Endothelial cell of hepatic sinusoid (primary cell): ENCODE data around the gene EYS.
"Not testable (repeated sequence)": the region's sequence is repeated elsewhere in the genome, so short reads cannot be mapped to it uniquely, and the experiment has no call there.

Experiments
- in situ Hi-C: cut with HindIII; loops from 2 replicates; pipeline ENCODE4 v1.10.0; 2017; ENCODE audit warnings: low sequenced_read_pairs

The EYS gene

DNA sequence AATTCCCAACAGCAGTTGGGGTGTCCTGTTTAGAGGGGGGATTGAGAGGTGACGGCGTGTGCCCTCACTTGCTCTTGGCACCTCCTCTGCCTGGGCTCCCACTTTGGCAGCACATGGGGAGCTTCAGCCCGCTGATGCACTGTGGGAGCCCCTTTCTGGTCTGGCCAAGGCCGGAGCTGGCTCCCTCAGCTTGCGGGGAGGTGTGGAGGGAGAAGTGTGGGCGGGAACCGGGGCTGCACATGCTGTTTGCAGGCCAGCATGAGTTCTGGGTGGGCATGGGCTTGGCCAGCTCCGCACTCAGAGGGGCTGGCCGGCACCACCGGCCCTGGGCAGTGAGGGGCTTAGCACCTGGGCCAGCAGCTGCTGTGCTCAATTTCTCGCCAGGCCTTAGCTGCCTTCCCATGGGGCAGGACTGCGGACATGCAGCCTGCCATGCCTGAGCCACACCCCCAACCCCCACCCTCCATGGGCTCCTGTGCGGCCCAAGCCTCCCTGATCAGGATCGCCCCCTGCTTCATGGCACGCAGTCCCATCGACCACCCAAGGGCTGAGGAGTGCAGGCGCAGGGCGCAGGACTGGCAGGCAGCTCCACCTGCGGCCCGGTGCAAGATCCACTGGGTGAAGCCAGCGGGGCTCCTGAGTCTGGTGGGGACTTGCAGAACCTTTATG, 1675.9 kb downstream of the EYS start:
- in situ Hi-C loops, result not testable (repeated sequence)

DNA sequence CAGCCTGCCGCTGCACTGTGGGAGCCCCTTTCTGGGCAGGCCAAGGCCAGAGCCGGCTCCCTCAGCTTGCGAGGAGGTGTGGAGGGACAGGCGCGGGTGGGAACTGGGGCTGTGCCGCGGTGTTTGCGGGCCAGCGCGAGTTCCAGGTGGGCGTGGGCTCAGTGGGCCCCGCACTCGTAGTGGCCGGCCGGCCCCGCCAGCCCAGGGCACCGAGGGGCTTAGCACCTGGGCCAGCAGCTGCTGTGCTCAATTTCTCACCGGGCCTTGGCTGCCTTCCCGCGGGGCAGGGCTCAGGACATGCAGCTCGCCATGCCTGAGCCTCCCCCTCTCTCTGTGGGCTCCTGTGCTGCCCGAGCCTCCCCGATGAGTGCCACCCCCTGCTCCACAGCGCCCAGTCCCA, 1683.3 kb downstream of the EYS start:
- in situ Hi-C loops, result no loop called here

DNA sequence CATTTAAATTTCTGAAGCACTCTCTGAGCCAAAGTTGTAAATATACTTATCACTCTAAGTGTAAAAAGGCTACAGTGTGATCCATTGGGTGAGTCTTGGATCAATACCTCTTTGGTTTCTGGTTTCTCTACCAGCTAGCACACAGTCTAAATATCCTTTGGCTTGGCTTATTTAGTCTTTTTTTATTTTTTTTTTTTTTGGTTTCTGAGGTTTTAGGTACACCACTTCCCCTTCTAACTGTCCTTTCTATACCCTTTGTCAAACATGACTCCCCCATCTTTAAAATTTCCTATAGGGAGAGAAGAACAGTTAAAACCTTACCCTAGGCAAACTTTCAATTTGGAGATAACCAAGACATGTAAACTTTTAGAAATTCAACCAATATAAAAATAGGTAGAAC, 1692.4 kb downstream of the EYS start:
- in situ Hi-C loops, result no loop called here

DNA sequence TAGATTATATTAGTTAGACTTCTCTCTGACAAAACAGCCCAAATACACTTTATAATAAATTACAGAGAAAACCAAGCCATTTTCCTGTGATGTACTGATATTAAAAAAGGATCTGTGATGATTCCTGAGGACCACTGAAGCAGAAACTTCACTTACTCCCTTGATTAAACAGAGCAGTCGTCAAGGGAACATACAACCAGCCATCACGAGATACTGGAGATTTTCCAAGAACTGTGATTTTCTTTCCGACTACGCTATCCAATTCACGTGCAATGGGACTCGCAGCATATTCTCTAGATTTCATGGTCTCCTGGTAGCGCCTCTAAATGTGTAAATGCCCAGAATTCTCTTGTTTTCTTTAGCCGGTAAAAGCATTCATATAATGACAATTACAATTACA, 1694.0 kb downstream of the EYS start:
- in situ Hi-C loops, result no loop called here

DNA sequence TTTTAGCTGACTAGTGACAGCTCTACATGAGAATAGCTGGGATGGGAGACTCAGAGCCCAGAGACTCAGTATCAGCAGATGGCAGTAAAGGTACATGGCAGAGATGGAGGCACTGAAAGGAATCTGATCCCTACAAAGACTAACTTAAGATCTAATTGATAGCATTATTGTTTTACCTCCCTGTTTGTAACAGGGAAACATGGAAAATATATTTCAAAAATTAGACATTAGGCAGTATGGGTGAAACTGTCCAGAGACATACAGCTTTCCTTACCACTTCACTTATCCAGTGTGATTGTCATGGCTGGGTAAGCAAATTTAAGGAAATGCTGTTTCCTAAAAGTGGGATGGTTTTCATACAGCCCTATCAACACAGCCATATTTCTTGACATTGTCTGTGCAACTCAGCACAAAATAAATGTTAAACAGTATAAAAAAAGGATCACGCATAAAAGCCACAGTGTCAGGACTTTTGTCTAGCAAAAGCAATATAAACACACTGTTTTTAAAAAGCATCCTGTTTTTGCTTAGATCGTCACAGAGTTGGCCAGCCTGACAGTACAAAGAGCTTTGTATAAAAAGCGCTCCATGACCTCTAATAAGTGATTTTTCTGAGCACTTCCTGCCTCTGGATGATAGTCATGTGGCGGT, 1694.5 kb downstream of the EYS start:
- in situ Hi-C loops, result no loop called here

DNA sequence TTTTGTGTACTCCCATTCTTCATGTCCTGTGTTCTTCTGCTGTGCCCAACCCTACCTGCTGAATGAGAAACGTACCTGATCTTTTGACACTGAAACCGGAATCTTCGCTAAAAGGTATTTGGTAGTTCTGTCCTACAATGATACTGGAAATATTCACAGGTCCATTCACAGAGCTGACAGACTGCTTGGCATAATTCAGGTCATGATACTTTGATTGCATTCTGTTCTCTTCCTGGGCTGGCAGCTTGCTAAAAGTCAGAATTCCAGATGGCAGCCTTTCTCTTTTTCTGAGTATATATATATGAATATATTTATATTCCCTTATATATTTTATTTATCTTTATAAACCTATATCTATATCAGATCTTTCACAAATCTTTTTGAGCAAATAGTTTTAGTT, 1696.4 kb downstream of the EYS start:
- in situ Hi-C loops, result no loop called here

DNA sequence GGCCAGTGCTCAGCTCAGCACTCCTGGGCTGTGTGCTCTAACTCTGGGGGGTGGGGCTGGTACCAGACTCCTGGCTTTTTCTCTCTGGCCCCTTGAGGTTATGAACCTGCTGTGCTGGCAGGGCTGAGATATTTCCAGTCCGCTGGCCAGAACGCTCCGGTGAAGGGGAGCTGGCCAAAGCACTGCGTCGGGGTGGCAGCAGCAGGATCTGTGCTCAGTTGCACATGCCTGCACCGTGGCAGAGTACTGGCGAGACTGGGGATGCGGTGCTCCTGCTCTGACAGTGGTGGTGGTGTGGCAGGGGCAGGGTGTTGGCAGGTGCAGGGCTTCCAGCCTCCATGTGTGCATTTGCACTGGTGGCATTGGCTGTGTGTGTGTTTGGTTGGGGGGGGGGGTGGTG, 1697.0 kb downstream of the EYS start:
- in situ Hi-C loops, result no loop called here

DNA sequence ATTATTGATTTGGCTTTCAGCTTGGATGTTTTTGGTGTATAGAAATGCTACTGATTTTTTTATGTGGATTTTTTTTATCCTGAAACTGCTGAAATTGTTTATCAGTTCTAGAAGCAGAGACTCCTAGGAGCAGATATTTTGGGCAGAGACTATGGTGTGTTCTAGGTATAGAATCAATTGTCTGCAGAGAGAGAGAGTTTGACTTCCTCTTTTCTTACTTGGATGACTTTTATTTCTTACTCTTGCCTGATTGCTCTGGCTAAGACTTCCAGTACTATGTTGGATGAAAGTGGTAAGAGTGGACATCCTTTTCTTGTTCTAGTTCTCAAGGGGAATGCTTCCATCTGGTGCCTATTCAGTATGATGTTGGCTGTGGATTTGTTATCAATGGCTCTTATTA, 1700.8 kb downstream of the EYS start:
- in situ Hi-C loops, result no loop called here

DNA sequence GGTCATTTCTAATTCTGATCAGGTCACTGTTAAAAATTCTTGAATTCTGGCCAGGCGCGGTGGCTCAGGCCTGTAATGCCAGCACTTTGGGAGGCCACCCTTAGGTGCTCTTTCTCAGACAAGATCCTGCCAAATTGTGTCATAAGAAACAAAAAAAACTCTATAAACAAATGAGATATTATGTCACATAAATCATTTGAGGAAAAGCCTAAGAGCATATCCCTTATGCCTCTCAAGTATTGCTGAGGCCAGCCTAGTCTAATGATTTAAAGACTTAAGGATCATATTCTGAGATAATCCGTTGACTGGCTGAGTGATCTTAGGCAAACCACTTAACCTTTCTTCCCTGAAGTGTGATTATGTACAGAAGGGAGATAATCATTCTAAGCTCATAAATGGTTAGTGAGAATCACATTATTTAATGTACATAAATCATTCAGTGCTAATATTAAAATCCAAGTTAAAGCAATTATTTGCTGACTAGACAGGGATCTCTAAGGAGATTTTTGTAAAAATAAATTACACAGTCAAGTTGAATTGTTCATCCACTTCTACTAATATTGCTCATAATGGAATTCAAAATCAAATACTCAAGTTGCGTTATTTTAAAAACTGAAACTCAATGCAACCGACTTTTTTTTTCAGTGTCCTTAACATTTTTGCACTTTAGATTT, 1706.1 kb downstream of the EYS start:
- in situ Hi-C loops, result no loop called here

DNA sequence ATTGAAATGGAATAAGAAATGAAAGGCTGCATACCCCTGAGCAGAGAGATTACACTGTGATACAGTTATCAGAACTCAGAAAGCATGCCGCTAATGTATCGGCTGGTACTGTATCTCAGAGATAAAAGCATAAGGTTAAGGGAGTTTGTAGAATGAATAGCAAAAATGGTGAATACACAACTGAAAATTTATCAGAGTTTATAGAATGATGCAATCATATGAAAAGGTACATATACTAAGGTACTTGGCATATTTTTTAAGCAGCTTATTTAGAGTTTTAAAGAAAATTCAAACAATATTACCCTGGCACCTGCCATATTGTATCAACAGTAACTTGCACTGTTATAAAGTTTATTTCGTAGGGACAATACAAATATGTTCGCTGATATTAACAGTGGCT, 1707.4 kb downstream of the EYS start:
- in situ Hi-C loops, result no loop called here

DNA sequence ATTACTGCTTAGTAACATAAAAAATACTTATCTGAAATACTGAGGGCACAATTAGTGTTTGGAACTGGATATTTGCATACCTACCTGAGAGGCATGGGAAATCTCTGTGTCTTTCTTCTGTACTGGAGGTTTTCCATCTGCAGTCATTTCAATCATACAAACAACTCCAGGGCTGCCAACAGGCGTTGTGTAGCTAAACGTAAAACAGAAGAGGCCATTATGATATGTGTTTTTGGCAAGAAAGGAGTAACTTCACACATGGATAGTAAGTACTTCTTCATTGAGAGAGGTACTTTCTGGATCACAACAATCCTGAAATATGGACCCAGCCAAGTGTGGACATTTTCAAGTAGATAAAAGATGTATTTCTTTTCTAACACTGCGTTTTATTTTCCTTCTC, 1708.0 kb downstream of the EYS start:
- in situ Hi-C loops, result no loop called here

DNA sequence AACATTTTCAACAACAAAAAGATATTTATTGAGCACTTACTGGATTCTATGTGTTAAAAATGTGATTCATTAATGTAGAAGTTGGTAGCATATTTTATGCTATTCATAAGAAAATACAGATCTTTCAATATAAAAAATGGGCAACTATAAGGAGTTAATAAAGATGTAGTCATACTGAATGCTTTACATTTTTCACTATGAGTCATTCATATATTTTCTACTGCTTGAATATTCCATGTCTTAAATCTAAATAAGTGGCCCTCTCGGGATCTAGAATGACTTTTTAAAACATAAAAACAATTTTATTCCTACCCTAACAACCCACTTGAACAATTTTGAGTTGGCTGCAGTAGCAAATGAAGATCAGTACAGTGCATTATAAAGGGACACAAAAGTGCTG, 1709.3 kb downstream of the EYS start:
- in situ Hi-C loops, result no loop called here

DNA sequence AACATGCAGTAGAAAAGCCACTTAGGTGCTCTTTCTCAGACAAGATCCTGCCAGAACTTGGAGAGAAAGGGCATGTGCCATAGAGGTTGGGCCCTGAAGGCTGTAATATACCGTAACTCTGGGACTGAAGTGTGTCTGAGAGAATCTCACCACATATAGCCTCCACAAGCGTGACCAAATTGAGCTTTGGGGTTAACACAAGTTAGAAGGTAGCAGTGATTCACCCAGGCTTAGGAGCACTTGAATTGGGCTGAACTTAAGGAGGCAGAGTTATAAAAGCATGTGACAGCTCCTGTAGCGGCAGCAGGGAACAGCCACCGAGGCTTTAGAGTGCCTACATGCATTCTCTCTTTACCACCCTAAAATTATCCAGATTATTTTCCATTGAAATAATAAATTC, 1709.8 kb downstream of the EYS start:
- in situ Hi-C loops, result no loop called here

DNA sequence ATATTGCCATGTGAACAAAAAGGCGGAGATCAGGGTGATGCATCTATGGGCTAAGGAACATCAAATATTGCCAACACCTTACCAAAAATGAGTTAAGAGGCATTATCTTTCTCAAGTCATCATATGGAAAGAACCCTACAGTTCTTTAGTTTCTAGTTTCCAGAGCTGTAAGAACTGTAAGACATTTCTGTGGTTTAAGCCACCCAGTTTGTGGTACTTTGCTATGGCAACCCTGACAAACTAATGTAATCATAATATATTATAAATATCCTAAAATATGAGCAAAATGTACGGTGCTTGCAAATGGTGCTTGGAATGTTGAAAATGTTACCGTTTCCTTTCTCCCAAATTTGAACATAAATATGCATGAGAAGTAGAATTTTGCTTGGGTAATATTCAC, 1721.8 kb downstream of the EYS start:
- in situ Hi-C loops, result no loop called here

DNA sequence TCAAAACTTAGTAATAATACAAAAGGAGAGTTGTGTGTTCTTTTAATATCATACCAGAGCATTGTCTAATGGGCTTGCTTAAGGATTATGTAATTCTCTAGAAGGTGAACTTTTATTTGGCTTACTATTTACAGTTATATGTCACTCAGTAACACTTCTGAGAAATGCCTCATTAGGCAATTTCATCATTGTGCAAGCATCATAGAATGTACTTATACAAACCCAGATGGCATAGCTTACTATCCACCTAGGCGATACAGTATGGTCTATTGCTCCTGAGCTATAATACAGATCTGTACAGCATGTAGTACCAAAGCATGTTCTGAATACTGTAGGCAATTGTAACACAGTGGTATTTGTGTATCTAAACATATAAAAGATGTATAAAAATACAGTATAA, 1731.3 kb downstream of the EYS start:
- in situ Hi-C loops, result no loop called here

DNA sequence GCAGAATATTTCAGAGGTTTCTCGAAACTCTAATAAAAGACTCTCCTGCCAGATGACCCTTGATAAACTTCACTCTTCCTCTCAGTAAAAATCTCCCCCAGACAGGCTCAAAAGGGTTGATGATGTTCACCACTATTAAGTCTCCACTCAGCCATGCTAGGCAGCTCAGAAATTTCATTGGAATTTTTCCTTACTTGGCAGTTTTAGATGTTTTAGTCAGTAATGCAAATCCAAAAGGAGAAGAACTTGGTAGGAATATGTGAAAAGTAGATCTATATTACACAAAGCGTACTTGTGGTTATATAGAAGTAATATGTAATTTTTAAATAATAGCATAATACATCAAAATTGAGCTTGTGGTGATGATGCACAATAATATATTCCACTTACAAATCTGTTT, 1738.4 kb downstream of the EYS start:
- in situ Hi-C loops, result loop anchor here (5.0 kb wide), 1 partner anchor 84 kb away; no protein-coding TSS in a partner anchor

DNA sequence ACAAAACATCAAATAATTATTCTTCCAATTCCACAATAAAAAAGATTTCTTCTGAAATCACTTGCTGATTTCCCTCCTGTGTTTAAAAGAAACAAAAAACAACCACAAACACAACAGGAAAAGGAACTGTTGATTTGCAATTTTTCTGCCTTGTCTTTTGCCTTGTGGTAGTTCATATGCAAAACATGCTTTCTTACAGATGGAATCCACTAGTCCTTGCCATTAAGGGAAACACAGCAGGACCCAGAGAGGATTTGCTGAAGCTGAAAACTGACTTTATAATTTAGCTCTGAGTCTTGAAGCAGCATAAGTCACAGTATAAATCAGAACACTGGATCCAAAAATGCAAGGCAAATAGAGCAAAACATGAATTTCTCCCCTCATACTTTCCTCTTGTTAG, 1742.7 kb downstream of the EYS start:
- in situ Hi-C loops, result no loop called here

DNA sequence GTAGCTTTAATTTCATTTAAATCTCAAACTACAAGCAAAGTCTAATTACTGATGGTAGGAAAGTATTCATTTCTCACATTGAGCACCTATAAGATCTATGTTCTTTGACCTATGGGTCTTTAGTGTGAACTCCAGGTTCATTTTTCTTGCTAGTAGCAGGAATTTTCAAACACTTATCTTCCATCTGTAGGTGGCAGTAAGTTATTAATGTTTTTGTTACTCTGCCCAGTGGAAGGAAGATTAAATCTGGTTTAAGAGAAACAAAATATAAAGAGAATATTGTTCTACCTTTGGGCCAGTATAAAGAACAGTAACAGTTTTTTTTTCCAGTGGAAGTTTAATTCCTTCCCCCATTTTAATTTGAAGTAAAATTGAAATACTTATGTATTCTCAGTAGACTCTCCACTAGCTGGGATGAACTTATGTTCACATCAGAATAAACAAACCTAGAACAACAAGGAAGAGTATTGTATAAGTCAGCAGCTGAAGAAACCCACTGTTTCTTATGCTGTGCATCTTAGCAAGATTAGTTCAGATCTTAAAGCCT, 1743.2 kb downstream of the EYS start:
- in situ Hi-C loops, result no loop called here

DNA sequence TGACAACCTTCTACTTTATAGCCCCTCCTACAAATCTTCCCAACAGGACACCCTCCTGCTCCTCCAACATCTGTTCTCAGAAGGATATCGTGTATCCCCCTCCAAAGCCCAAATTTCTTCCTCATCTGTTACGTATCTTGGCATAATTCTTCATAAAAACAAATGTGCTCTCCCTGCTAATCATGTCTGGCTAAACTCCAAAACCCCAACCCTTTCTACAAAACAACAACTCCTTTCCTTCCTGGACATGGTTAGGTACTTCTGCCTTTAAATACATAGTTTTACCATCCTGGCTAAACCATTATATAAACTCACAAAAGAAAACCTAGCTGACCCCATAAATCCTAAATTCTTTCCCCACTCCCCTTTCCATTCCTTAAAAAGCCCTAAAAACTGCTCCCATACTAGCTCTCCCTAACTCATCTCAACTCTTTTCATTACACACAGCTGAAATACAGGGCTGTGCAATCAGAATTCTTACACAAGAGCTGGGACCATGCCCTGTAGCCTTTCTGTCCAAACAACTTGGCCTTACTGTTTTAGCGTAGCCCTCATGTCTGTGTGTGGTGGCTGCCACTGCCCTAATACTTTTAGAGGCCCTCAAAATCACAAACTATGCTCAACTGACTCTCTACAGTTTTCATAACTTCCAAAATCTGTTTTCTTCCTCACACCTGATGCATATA, 1753.5 kb downstream of the EYS start:
- in situ Hi-C loops, result not testable (repeated sequence)

DNA sequence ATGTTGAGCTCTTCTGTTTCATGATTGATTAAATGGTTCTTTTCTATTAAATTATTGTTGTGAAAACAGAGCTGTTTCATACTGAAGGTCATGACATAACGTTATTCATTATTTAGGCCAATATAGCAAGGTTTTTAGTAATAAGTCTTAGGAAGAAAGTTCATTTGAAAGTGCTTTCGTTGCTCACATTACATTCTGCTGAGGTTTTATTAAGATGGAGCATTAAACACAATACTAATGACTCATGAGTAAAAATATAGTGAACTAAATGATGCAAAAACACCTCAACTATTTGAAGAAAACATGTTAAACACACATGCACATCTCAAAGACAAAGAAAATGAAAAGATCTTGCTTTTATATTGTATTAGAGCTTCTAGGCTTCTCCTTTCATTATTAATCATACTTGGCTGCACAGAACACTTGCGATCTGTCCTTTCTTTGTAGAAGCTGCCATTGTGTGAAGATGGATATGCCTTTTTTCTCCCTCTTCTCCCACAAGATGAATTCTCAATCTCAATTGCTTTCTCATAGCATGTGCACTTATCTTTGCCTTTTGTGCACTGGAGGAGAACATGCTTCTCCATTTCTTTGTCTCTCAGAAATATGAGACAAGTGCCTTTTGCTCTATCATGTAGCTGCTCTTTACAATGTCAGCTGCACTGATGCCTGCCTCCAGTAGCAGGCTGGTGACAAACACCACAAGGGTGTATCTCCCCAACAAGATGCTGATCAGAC, 1759.1 kb downstream of the EYS start:
- in situ Hi-C loops, result no loop called here

DNA sequence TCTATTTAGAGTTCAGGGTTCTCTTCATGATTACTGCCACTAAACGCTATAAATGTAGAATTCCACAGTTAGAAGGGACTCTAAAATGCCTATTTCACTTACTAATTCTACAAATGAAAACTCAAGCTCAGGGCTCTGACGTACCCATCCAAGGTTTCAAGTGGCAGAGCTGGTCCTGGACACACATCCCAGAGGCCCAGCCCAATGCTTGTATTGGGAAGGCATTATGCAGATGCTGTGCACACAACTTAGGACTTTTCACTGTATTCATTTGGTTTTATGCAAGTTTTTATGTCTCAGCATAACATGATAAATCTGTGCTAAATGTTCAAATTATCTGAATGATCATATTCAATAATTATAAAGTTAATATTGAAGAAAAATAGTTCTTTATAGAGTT, 1761.0 kb downstream of the EYS start:
- in situ Hi-C loops, result no loop called here
